HG03280 (cell line): ENCODE measurements around the gene SKOR2.
"Not testable (repeated sequence)": the region's sequence is repeated elsewhere in the genome, so short reads cannot be mapped to it uniquely, and the experiment has no call there.

ENCODE experiments used
- ATAC-seq: cut with Tn5 transposase; IDR thresholded peaks from one replicate; pipeline ENCODE4 v1.9.1; 2021; ENCODE audit warnings: mild to moderate bottlenecking, moderate library complexity; ENCODE audit not compliant: unreplicated experiment

SKOR2 gene

GRCh38 chr18:47204908-47205522, 46.4 kb downstream of the SKOR2 start:
- ATAC-seq, result no peak

DNA sequence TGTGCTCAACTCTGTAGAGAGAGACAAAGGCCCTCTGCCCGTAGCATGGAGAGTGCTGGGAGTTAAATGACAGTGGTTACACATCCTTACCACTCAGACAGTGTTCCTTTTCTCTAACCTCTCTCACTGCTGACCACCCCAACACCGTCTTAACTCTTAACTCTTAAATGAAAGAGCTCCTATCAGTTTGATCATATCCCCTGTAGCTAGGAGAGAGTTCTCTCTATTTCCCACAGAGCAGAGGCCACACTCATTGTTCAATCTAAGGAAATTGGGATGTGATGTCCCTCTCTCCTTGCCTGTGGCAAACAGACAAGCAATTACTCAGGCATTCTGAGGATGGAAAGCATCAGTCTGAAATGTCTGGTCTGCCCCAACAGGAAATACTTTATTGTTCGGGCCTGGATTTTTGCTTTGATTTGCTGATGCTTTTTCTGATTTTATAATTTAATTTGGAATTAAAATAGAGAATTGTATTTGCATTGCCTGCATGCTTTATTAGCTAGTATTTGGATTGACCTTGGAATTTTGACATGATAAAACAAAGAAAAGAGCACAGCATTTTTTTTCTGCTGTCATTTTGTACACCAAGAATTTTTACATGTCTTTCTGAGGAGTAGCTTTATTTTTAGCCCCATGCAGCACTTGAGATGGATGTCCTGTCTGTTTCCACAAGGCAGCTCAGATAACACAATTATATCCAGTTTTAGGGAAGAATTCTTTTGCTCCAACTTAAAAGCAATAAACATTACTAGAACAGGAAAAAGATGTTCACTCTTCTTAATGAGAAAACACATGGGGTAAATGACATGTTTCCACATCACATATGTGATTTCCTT, 47.6 kb downstream of the SKOR2 start:
- no peak for ATAC-seq

GRCh38 chr18:47195961-47196360, 55.5 kb downstream of the SKOR2 start:
- ATAC-seq, result not testable (repeated sequence)

GRCh38 chr18:47191961-47192360, 59.5 kb downstream of the SKOR2 start:
- ATAC-seq, result no peak

DNA sequence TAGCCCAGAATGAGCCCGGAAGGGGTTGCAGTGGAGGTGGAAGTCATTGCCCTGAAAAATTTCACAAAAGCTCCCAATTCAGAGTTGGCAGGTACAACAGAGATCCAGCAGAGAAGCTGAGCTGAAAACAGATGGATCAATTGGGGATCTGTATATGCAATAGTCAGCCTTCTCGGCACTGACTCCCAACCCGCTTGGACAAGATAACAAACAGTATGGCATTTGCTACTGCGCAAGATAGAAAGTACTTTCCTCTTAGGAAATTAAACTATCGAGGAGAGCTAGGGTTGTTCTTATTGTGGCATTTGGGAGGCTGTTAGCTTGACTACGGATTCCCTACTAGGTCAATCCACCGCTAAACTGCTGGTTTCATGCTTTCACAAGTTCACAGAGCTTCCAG, 63.7 kb downstream of the SKOR2 start:
- no peak for ATAC-seq

- ATAC-seq, result no peak
These were observed 66.9 kb downstream of the SKOR2 start for GRCh38 chr18:47184419-47185050.

GRCh38 chr18:47182156-47182555, 69.3 kb downstream of the SKOR2 start:
- ATAC-seq, result not testable (repeated sequence)

GRCh38 chr18:47180765-47181164, 70.7 kb downstream of the SKOR2 start:
- ATAC-seq, result no peak

- no peak for ATAC-seq
These were observed 71.9 kb downstream of the SKOR2 start for GRCh38 chr18:47179520-47179919.

- ATAC-seq, result peak; percentile 94
These were observed 75.4 kb downstream of the SKOR2 start, which contains the start of gene IER3IP1 for GRCh38 chr18:47175898-47176575. TSS of gene IER3IP1 (minus strand) at chr18:47176364. CDS start at chr18:47176277, 87 bp downstream.

- ATAC-seq, result no peak
These were observed 76.1 kb downstream of the SKOR2 start for GRCh38 chr18:47175283-47175897.

- ATAC-seq, result no peak
These were observed 76.8 kb downstream of the SKOR2 start for GRCh38 chr18:47174545-47175116.

- no peak for ATAC-seq
These were observed 79.0 kb downstream of the SKOR2 start for GRCh38 chr18:47172476-47172875.

- no peak for ATAC-seq
These were observed 82.5 kb downstream of the SKOR2 start for GRCh38 chr18:47168913-47169312.

GRCh38 chr18:47168509-47168908, 83.0 kb downstream of the SKOR2 start:
- no peak for ATAC-seq

GRCh38 chr18:47166294-47166693, 85.2 kb downstream of the SKOR2 start:
- no peak for ATAC-seq

DNA sequence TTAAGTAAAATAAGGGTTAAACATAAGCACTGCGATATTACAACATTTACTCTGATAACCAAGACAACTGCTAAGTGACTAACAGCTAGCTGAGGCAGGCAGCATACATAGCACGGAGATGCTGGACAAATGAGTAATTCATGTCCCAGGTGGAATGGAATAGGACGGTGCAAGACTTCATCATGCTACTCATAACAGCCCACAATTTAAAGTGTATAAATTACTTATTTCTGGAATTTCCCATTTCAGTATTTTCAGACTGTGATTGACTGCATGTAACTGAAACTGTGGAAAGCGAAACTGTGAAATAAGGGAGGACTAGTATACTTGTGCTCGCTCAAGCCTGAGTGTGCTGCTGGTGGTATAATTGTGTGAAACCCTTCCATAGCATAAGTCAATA, 88.2 kb downstream of the SKOR2 start:
- ATAC-seq, result peak; percentile 55

DNA sequence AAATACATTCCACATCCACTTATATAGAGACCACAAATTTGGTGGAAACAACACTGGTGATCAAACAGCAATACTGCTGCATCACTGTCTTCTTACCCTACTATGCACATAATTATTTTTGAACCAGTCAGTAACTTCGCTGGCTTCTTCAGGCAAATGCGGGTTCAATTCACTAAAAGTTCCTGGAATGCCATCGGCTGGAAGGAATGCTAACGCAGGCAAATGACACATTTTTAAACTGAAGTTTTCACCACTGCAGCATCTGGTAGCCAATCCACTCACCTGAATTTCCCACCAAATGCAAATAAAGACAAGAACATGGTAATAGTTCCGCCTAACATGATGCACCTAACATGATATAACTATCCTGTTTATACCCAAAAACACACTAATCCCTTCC, 91.2 kb downstream of the SKOR2 start:
- ATAC-seq, result no peak

DNA sequence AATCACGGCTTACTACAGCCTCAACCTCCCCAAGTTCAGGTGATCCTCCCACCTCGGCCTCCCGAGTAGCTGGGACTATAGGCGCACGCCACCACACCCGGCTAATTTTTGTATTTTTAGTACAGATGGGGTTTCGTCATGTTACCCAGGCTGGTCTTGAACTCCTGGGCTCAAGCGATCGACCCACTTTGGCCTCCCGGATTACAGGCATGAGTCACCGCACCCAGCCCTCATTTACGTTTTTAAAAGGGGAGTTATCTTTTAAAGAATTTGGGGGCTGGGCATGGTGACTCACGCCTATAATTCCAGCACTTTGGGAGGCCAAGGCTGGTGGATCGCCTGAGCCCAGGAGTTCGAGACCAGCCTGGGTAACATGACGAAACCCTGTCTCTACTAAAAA, 93.1 kb downstream of the SKOR2 start:
- ATAC-seq, result not testable (repeated sequence)
